Activated CD4-positive, alpha-beta T cell treated with anti-CD3 and anti-CD28 coated beads, Interleukin-2, Interleukin-6, amounts not matched to agents 100 ng/mL and 50 ng/mL, durations not matched to agents 16 hours and 8 hours (primary cell): Measurements from ENCODE around the gene UBQLNL.

ENCODE experiments used
- DNase-seq: peaks from one replicate; pipeline ENCODE4 v3.0.0-alpha.2; 2020

UBQLNL gene

DNA sequence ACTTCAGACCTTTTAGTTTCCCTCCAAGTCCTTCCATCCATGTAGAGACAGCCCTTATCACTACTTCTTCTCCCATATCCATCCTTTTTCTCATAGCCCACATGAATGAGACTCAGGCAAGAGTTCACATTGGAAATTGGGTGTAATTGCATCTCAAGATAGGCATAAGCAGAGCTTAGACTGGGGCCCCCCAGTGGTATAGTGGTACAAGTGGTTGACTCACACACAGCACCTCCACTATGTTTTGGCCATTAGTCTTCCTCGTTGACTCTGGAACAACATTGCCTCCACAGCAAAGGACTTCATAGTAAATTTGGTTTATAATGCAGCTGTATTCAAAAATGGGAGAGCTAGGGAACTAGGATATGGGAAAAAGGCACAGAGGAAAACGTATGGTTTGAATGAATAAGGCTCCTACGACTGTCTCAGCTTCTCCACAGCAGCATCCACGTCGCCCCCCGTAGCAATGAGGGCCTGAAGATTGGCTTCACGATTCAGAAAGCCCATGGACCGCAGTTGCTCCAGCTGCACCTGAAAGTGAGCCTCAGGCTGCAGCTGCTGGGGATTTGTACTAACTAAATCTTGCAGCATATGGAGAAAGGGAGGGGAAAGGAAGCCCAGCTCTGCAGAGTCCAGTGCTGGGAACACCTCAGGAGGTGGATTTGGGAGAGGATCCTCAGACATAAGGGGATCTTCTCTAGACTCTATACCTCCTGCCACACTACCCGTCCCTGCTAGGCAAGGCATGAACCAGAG, 9.1 kb downstream of the UBQLNL start:
- DNase-seq = no peak

DNA sequence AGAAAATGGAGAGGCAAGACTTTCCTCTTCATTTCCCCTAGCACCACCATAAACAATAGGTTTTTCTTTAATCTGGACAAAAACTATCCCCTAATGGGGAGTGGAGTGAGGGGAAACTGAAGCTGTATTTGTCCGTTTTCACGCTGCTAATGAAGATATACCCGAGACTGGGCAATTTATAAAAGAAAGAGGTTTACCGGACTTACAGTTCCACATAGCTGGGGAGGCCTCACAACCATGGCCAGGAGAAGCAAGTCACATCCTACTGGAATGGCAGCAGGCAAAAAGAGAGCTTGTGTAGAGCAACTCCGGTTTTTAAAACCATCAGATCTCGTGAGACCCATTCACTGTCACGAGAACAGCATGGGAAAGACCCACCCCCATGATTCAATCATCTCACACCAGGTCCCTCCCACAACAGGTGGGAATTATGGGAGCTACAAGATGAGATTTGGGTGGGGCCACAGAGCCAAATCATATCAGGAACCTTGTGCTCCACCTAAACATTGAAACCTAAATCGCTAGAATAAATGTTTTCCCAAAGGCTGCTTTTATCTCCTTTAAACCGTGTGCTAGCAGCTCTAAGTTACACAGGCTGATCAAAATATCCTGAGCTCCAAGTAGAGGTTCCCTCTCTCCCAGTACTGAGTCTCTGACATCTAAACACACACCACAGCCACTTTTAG, 11.0 kb downstream of the UBQLNL start:
- no peak for DNase-seq

DNA sequence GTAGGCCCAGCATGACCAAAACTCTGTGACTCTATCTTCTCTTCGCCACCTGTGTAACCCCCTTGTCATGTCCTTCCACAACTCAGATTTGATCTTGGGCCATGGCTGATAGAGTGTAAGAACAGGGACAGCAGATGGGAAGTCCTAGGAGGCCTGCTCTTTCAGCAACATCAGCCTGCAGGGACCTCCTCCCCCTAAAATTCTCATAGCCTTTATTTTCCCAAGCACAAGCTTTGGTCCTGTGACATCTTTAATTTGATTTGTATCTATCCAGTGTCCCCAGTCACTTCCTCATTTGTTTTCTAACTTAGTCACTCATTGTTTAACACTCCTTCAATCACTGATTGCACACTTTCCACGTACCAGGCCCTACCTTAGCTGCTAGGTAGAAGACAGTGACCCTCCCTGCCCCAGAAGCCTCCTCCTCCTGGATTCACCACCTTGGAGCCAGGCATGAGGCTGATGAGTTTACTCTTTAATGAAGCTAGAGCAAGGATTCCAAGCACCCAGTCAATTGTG, 12.0 kb downstream of the UBQLNL start:
- no peak for DNase-seq

DNA sequence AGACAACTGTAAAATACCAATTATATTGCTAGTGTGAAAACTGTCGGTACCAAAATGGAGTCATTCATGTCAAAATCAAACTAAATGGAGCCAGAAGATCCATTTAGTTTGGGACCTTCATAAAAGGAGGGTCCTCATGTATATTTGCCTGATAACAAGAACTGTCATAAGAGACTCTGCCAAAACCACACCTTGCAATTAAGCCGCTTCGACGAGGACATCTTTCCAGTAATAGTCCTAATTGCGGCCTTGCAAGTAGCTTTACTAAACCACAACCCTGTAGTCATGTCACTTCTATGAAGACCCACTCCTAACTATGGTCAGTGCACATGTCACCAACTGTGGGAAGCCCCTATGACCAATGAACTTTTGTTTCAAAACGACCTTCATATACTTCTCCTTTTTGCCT, 16.1 kb downstream of the UBQLNL start:
- DNase-seq = no peak

DNA sequence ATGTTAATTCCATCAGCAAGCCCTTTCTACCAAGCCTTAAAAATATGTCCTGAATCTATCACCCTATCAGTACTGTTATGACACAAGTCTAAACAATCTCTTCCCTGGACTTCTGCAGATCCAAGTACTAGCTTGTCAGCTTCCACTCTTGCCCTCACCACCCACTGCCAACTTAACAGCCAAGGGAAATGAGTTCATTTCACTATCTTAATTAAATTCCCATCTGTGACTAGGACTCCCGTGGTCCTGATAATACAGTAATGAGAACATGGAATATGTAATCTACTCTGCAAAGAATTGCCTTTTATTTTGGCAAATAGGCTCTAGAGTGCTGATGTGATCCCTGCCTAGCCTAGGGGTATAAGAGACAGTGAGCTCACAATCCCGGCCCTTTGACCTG, 16.8 kb downstream of the UBQLNL start:
- DNase-seq = no peak

DNA sequence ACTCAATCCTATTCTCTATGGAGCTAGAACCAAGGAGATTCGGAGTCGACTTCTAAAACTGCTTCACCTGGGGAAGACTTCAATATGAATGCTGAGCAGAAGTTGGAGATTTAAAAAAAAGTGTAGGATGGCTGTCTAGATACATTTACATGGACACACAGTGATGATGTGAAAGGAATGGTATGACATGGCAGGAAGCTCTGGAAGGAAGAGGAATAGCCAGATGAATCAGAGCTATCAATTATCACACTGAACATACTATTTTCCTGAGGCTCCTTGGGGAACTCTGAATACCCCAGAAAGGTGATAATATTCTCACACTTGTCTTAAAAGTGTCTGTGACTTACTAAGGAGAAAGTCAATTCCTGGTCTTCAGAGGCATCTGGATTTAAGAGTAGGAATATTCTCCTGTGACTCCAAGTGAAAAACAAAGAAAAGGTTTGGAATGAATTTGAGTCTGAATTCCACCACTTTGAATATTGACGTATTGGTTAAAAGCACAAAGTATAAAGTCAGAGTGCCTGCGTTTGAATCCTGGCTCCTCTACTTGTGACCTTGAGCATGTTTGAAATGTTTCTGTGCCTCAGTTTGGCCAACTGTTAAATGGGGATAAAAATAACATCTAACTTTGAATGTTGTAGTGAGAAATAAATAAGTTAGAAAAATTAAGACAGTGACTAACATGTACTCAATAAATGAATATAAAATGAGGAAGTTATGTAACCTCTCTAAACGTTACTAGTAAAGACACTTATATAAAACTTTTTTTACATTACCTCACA, 26.7 kb downstream of the UBQLNL start:
- DNase-seq = no peak

DNA sequence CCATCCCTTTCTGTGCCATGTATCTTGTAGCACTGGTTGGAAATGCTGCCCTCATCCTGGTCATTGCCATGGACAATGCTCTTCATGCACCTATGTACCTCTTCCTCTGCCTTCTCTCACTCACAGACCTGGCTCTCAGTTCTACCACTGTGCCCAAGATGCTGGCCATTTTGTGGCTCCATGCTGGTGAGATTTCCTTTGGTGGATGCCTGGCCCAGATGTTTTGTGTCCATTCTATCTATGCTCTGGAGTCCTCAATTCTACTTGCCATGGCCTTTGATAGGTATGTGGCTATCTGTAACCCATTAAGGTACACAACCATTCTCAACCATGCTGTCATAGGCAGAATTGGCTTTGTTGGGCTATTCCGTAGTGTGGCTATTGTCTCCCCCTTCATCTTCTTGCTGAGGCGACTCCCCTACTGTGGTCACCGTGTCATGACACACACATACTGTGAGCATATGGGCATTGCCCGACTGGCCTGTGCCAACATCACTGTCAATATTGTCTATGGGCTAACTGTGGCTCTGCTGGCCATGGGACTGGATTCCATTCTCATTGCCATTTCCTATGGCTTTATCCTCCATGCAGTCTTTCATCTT, 27.6 kb downstream of the UBQLNL start:
- DNase-seq = no peak

DNA sequence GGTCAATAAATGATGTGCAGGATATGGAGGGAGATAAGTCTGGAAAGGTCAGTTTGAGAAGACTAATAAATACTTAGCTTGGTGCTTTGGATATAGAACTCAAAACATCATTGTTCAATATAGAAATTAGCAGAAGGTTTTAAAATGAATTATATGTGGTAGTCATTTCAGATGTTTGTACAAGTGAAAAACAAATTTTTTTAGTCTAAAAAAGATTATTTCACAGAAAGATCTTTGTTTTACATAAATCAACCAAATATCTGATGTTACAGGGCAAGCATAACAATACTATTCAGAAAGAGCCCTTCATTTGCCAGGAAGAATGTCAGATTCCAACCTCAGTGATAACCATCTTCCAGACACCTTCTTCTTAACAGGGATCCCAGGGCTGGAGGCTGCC, 28.1 kb downstream of the UBQLNL start, which contains the start of gene OR52D1:
TSS of gene OR52D1 (plus strand) at position 301 of the 400 bp plus-strand sequence. CDS start at position 323, 22 bp downstream.
- no peak for DNase-seq

DNA sequence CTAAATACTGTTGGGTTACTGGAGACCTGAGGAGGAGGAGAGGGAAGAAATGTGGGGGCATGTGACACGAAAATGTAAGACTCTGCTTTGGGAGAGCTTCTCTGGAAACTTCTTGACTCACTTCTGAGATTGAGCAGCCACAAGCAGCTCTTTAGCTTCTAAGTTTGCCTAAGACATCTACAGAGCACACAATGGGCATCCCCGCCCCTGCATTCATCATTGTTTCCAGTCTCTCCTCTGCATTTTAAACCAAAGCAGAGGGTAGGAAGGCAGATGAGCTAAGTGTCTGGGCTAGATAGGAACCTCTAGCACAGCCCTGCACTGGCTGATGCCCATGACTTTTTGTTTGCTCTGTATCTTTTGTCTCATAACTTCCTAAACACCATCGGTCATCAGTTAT, 30.1 kb downstream of the UBQLNL start:
- DNase-seq = no peak

DNA sequence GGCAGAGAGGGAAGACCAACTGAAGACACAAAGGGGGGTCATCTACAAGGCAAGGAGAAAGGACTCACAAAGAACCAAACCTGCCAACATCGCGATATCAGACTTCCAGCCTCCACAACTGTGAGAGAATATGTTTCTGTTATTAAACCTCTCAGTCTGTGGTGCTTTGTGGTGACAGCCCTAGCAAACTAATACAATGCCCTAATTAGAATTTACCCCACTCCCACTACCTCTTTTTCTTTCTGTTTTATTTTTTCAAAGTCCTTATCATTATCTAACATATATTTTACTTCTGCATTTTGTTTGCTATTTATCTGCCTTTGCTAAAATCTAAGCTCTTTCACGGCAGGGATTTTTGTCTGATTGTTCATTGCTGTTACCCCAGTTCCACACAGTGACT, 30.5 kb downstream of the UBQLNL start:
- DNase-seq = no peak

DNA sequence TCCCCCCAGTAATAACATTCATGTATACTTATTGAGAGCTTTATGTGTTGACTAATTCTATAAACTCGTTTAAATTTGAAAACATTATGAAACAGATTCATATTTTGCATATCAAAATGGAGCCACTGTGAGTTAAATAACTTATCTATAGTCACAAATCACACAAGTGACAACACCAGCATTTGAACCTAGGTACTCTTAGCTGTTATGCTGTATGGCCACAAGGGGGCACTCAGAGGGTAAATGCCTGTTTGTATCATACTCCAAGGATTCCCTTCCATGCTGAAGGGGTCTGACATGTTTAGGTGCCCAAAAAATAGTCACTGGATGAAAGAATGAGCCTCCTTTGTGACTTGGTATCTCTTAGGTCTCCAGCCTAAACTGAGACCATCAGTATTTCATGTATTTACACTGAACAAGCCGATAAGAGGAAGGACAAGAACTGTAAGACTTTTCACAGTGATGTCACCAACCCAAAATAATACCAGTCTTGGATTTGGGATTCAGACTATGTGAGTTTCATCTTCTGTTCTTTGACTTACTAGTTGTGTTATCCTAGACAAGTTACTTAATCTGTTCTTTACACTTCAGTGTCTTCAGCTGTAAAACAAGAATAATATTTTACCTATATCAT, 40.2 kb downstream of the UBQLNL start:
- DNase-seq = peak; percentile 52

DNA sequence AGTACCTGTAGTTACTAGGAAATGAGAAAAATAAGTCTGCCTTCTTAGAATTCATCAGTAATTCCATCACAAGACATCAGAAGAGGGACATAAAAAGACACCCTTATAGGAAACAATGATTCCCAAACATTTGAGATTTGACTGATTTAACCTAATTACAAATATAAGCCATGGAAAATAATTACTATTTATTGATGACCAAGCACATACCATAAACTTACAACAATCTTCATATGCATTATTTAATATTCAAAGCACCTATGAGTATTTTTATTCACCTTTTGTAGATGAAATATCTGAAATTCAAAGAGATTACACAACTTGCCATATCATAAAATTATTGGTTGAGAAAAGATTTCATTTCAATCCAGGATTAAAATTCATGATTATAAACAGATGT, 42.6 kb downstream of the UBQLNL start:
- DNase-seq = no peak

DNA sequence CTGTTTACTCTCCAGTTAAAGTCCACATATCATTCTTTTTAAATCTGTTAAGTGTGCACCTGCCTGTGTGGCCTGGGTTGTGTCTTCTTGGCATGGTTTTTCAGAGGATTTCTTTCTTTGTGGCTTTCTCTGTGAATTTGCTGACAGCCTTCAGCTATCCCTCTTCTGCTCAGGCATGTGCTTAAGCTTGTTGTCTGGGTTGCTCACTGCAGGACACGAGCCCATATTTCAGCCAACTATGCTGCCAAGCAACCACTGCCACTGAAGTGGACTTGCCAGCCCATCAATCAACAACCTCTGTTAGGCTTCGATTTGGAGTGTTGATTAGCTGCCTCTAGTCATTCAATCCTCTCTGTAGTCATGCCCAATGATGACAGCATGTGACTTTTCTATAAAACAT, 49.0 kb downstream of the UBQLNL start:
- no peak for DNase-seq
